Pancreas (tissue), 10 donors: Measurements from ENCODE around the gene LAMA1. TPM values are rescaled to one million over a fixed set of nuclear protein-coding genes. Genes with fewer than 3 reads are reported as not detected.
A peak's percentile ranks its signal among the peaks of the same experiment; 100 is the strongest.

Experiments used
- ATAC-seq, 4 donors: fragments of 200-7000 bp; cut with Tn5 transposase; one replicate each; pipeline versions ENCODE4 v1.8.0 to v1.9.1; 2020; ENCODE audit warnings: mild to moderate bottlenecking in 4 of 4, moderate library complexity in 4 of 4
- DNase-seq, 6 donors: peaks; one replicate each; pipeline ENCODE4 v3.0.0-alpha.2; 2020
- FAIRE-seq: peaks from 2 replicates; lab custom pipeline; 2012; peaks lifted over from hg19 to GRCh38; lab: Jason Lieb, UNC
- H3K27ac ChIP-seq, 4 donors: fragments of 200-600 bp; sonication (generic); 1 replicate in 3 of 4; 2 replicates in 1 of 4; pipeline versions ENCODE4 v1.5.0 to v1.8.0; 2020
- H3K27me3 ChIP-seq, 4 donors: fragments of 200-600 bp; one replicate each; pipeline ENCODE4 v1.8.0; 2021
- H3K36me3 ChIP-seq, 3 donors: fragments of 200-600 bp; sonication (generic) in 1 of 3; one replicate each; pipeline versions ENCODE4 v1.5.0 to v1.8.0; 2020 to 2021
- H3K4me1 ChIP-seq, 3 donors: fragments of 200-600 bp; one replicate each; pipeline ENCODE4 v1.8.0; 2021
- H3K4me3 ChIP-seq, 4 donors: fragments of 200-600 bp; sonication (generic) in 2 of 4; one replicate each; pipeline versions ENCODE4 v1.5.0 to v1.8.0; 2020 to 2021
- H3K9me3 ChIP-seq, 4 donors: fragments of 200-600 bp; one replicate each; pipeline ENCODE4 v1.8.0; 2021
- CTCF ChIP-seq, 4 donors: fragments of 200-600 bp; sonication (generic) in 3 of 4; IDR thresholded peaks; one replicate each; pipeline versions ENCODE4 v1.5.0 to v1.8.0; 2021; ENCODE audit warnings: antibody characterized with exemption in 4 of 4
- WGBS, 2 donors: extraction: QIAGEN DNeasy Blood & Tissue Kit; methylation state at CpG; one replicate each; pipeline ENCODE4 v1.1.7; 2013; 5-methylcytosine and 5-hydroxymethylcytosine counted together
- intact Hi-C, 3 donors: fragments of 100-400 bp; cut with DNase I; formaldehyde crosslinking; loops; one replicate each; pipeline versions ENCODE4 v1.11.1 to v1.14.2; 2022
- polyA plus RNA-seq, 2 donors: library from polyadenylated mRNA; stranded (reverse); fragments of 200-250 nt; gene quantifications; one replicate each; pipeline ENCODE4 v1.2.3, GENCODE V29; 2013
- total RNA-seq, 6 donors: library from RNA; stranded (reverse); fragmentation: NEBNext Ultra II Directional in 4 of 6; extraction: Animal tissue kit (Norgen Biotek cat#: 25700) in 4 of 6; gene quantifications; one replicate each; pipeline versions ENCODE4 v1.2.1 to v1.2.4, GENCODE V29; 2021 to 2023
- donor health status: healthy with polysubstance abuse.
- donor health status: DM: no; HTN: no; CAD: no; lungs with moderate emphysema.
- donor health status: DM: no; HTN: no; CAD: no.
- donor health status: control.
- donor health status: control.
- donor health status: Bipolar disorder and iron deficiency.
- donor health status: DM: yes; HTN: yes; CAD: no.
- donor health status: DM: no; HTN: no; CAD: no.
- donor health status: DM: no; HTN: no; CAD: no.
- donor health status: DM: yes; HTN: yes; CAD: no.

Gene LAMA1
- total and polyA plus RNA-seq, 8 donors = 0.39 to 3.1 (median 1.0) TPM

- no peaks in the 10 kb centered on the region for H3K27me3 ChIP-seq
- DNase-seq = no peak
- no peaks in the 10 kb centered on the region for H3K9me3 ChIP-seq
- intact Hi-C loops = loop anchor here in 2 of 3 donors (5.0 to 10.0 kb wide), 4 partner anchors 72 to 254 kb away; no protein-coding TSS in a partner anchor
- WGBS, 2 donors = 79 to 88% methylated on average over 1 of the region's 1 CpG
- FAIRE-seq = no peak
- H3K27ac ChIP-seq = no peak overlapping the region
- no peaks in the 10 kb centered on the region for H3K4me1 ChIP-seq
- no peak for ATAC-seq
- H3K4me3 ChIP-seq = no peak overlapping the region
- TF ChIP-seq CTCF (IDR thresholded peaks at IDR 0.05) = no peak
- H3K36me3 ChIP-seq = no peaks in the 10 kb centered on the region
Observed at GRCh38 chr18:6923220-6923619, 194.4 kb downstream of the LAMA1 start.

GRCh38 chr18:6921571-6921970, 196.0 kb downstream of the LAMA1 start:
- ATAC-seq = no peak
- no peak for TF ChIP-seq CTCF (IDR thresholded peaks at IDR 0.05)
- no peak for DNase-seq
- Histone ChIP-seq H3K4me1 (no peaks in the 10 kb centered on the region), H3K36me3 (no peaks in the 10 kb centered on the region), H3K9me3 (no peaks in the 10 kb centered on the region), H3K27ac (no peak overlapping the region), H3K27me3 (no peaks in the 10 kb centered on the region), H3K4me3 (no peak overlapping the region)
- FAIRE-seq = no peak
- intact Hi-C loops = loop anchor here in 2 of 3 donors (5.0 to 10.0 kb wide), 4 partner anchors 73 to 256 kb away; no protein-coding TSS in a partner anchor

GRCh38 chr18:6920099-6920955, 197.3 kb downstream of the LAMA1 start:
- Histone ChIP-seq H3K9me3 (no peaks in the 10 kb centered on the region), H3K4me3 (no peak overlapping the region), H3K27me3 (no peaks in the 10 kb centered on the region), H3K27ac (no peak overlapping the region), H3K4me1 (no peaks in the 10 kb centered on the region), H3K36me3 (no peaks in the 10 kb centered on the region)
- FAIRE-seq = no peak
- peak in 3 of 4 donors; percentile 35 to 52 (median 39) for TF ChIP-seq CTCF (IDR thresholded peaks at IDR 0.05)
- DNase-seq = peak; percentile 45 to 85 (median 62)
- intact Hi-C loops = loop anchor here in 2 of 3 donors (5.0 to 10.0 kb wide), 4 partner anchors 74 to 257 kb away; no protein-coding TSS in a partner anchor
- WGBS, 2 donors = 60 to 77% methylated on average over 37 of the region's 37 CpGs
- peak; percentile 88 to 94 (median 93) for ATAC-seq

- Histone ChIP-seq H3K4me3 (no peak overlapping the region), H3K4me1 (no peaks in the 10 kb centered on the region), H3K27me3 (no peaks in the 10 kb centered on the region), H3K27ac (no peak overlapping the region), H3K36me3 (no peaks in the 10 kb centered on the region), H3K9me3 (no peaks in the 10 kb centered on the region)
- no peak for TF ChIP-seq CTCF (IDR thresholded peaks at IDR 0.05)
- FAIRE-seq (no peak), ATAC-seq (no peak), DNase-seq (no peak)
- intact Hi-C loops = loop anchor here in 1 of 3 donors (5.0 kb wide), 1 partner anchor 105 kb away; no protein-coding TSS in a partner anchor
- 85 to 93% methylated on average over 3 of the region's 3 CpGs for WGBS, 2 donors
Observed at GRCh38 chr18:6917072-6917471, 200.5 kb downstream of the LAMA1 start.
